Endothelial cell of umbilical vein (primary cell): ENCODE data around the gene NBEAL1. TPM values are rescaled to one million over a fixed set of nuclear protein-coding genes. Genes with fewer than 3 reads are reported as not detected.

Experiments used
- BruUV-seq: library from RNA; stranded (reverse); fragments of 400-500 nt; replicated peaks from 2 replicates; lab custom pipeline; 2021; lab: Mats Ljungman, UMichigan
- CTCF ChIA-PET: fragments of 300-600, 350-600 bp; sonication (Branson Sonifier 250); formaldehyde crosslinking; loops from one replicate; lab custom pipeline; 2021; ENCODE audit warnings: antibody characterized with exemption, inconsistent platforms; lab: Charles Lee
- POLR2A ChIA-PET: fragments of 300-600, 350-600 bp; sonication (Branson Sonifier 250); formaldehyde crosslinking; loops from one replicate; lab custom pipeline; 2021; ENCODE audit warnings: antibody characterized with exemption, inconsistent platforms; lab: Charles Lee
- DNase-seq: peaks from one replicate; pipeline ENCODE4 v3.0.0-alpha.2; 2011; ENCODE audit warnings: low read depth, low spot score
- FAIRE-seq: peaks from 2 replicates; lab custom pipeline; 2011; peaks lifted over from hg19 to GRCh38; lab: Jason Lieb, UNC
- H2AFZ ChIP-seq: 2 replicates; pipeline ENCODE4 v1.6.0; 2012; ENCODE audit warnings: low read depth, low read length, control low read depth, inconsistent platforms
- H3K27ac ChIP-seq: 2 replicates; pipeline ENCODE4 v1.5.1; 2011; ENCODE audit warnings: low read depth, mild to moderate bottlenecking, control low read depth, low read length, moderate library complexity; ENCODE audit not compliant: insufficient read depth
- H3K27me3 ChIP-seq, 2 experiments: 2 replicates each; pipeline versions ENCODE4 v1.6.0 to v1.6.1; 2011; ENCODE audit warnings: low read length in 2 of 2, mixed read lengths in 1 of 2; ENCODE audit not compliant: control insufficient read depth in 2 of 2, insufficient read depth in 2 of 2
- H3K36me3 ChIP-seq, 2 experiments: 2 replicates in 1 of 2; 3 replicates in 1 of 2; pipeline ENCODE4 v1.5.1; 2011; ENCODE audit warnings: low read length in 2 of 2, mild to moderate bottlenecking in 1 of 2, moderate library complexity in 1 of 2; ENCODE audit not compliant: control insufficient read depth in 2 of 2, insufficient read depth in 2 of 2; ENCODE audit errors: extremely low read depth in 1 of 2
- H3K4me1 ChIP-seq: 3 replicates; pipeline ENCODE4 v1.5.1; 2011; ENCODE audit warnings: mild to moderate bottlenecking, low read length; ENCODE audit not compliant: control insufficient read depth, insufficient read depth; ENCODE audit errors: extremely low read depth
- H3K4me2 ChIP-seq: 2 replicates; pipeline ENCODE4 v1.6.1; 2011; ENCODE audit warnings: low read length, control low read depth, mixed read lengths; ENCODE audit not compliant: insufficient read depth
- H3K4me3 ChIP-seq, 3 experiments: fragments of 200-600 bp in 1 of 3; sonication (generic), shearing (Covaris generic) in 1 of 3; replicated peaks in 1 of 3; 2 replicates each; pipeline ENCODE4 v1.5.1; 2011 to 2016; ENCODE audit warnings: control low read depth in 3 of 3, low read length in 3 of 3, mild to moderate bottlenecking in 2 of 3, inconsistent platforms in 1 of 3, low read depth in 1 of 3, moderate library complexity in 1 of 3; ENCODE audit not compliant: insufficient read depth in 1 of 3
- H3K79me2 ChIP-seq: 2 replicates; pipeline ENCODE4 v1.6.0; 2012; ENCODE audit warnings: low read length, inconsistent platforms; ENCODE audit not compliant: control insufficient read depth, insufficient read depth
- H3K9ac ChIP-seq: replicated peaks from 2 replicates; pipeline ENCODE3; 2011; ENCODE audit warnings: low read length, control low read depth; ENCODE audit not compliant: insufficient read depth; ENCODE audit errors: extremely low read depth
- H3K9me1 ChIP-seq: replicated peaks from 3 replicates; pipeline ENCODE4 v1.6.0; 2011; ENCODE audit warnings: mild to moderate bottlenecking, low read length; ENCODE audit not compliant: control insufficient read depth, insufficient read depth; ENCODE audit errors: extremely low read depth
- H3K9me3 ChIP-seq: replicated peaks from 2 replicates; pipeline ENCODE4 v1.5.1; 2012; ENCODE audit warnings: low read length, inconsistent platforms; ENCODE audit not compliant: control insufficient read depth, insufficient read depth
- H4K20me1 ChIP-seq: replicated peaks from 2 replicates; pipeline ENCODE3; 2011; ENCODE audit warnings: mild to moderate bottlenecking, low read length; ENCODE audit not compliant: control insufficient read depth, insufficient read depth; ENCODE audit errors: extremely low read depth
- EZH2 ChIP-seq: IDR thresholded peaks from 2 replicates; pipeline ENCODE4 v1.6.1; 2012; ENCODE audit warnings: borderline replicate concordance, low read depth, mild to moderate bottlenecking, moderate library complexity, low read length, inconsistent platforms; ENCODE audit not compliant: severe bottlenecking
- FOS ChIP-seq: IDR thresholded peaks from 2 replicates; pipeline ENCODE4 v1.6.1; 2011; ENCODE audit warnings: mild to moderate bottlenecking, low read length, moderate library complexity, borderline replicate concordance; ENCODE audit not compliant: insufficient read depth
- GATA2 ChIP-seq: IDR thresholded peaks from 2 replicates; pipeline ENCODE4 v1.7.0; 2011; ENCODE audit warnings: low read depth, mild to moderate bottlenecking, moderate library complexity, mixed read lengths, low read length; ENCODE audit not compliant: insufficient read length, insufficient read depth
- JUN ChIP-seq: IDR thresholded peaks from 2 replicates; pipeline ENCODE4 v1.6.1; 2011; ENCODE audit warnings: borderline replicate concordance, low read depth; ENCODE audit not compliant: insufficient read length, insufficient read depth
- MYC ChIP-seq: IDR thresholded peaks from one replicate; pipeline ENCODE4 v1.6.1; 2011; ENCODE audit warnings: mild to moderate bottlenecking, low read depth, low read length
- POLR2A ChIP-seq: IDR thresholded peaks from 2 replicates; pipeline ENCODE4 v1.6.1; 2012; ENCODE audit warnings: low read depth, mild to moderate bottlenecking, control low read depth, low read length
- POLR2AphosphoS5 ChIP-seq: IDR thresholded peaks from 2 replicates; pipeline ENCODE4 v1.6.1; 2012; ENCODE audit warnings: low read depth, mild to moderate bottlenecking, control low read depth, low read length, moderate library complexity; ENCODE audit not compliant: insufficient read depth
- dilution Hi-C: fragments of 300-500 bp; cut with MboI; formaldehyde crosslinking; loops from one replicate; pipeline ENCODE4 v1.15.0; 2019; ENCODE audit warnings: low sequenced_read_pairs; ENCODE audit not compliant: extremely low pct_ligation_motif_present
- intact Hi-C: fragments of 100-400 bp; cut with micrococcal nuclease; formaldehyde crosslinking; loops from one replicate; pipeline ENCODE4 v1.10.0; 2022
- polyA plus RNA-seq, 4 experiments: library from polyadenylated mRNA; depleted of rRNA in 3 of 4; stranded (reverse) in 3 of 4; unstranded in 1 of 4; fragments of >200 nt; gene quantifications; 2 replicates each; pipeline versions ENCODE4 v1.2.1 to v1.2.3, GENCODE V29; 2011 to 2012; ENCODE audit warnings: missing spikeins in 1 of 4
- total RNA-seq: library from RNA; stranded (reverse); gene quantifications from 2 replicates; pipeline ENCODE4 v1.2.3, GENCODE V29; 2021
- TF ChIP-seq, protein P1 (sequence below), 2 donors: IDR thresholded peaks; 1 replicate in 1 of 2; 2 replicates in 1 of 2; pipeline ENCODE4 v1.5.1; 2011; ENCODE audit warnings: low read length in 2 of 2, mild to moderate bottlenecking in 2 of 2, moderate library complexity in 2 of 2, control low read depth in 1 of 2, inconsistent platforms in 1 of 2, low read depth in 1 of 2; ENCODE audit not compliant: insufficient read depth in 1 of 2; ENCODE audit errors: extremely low read depth in 1 of 2

NBEAL1 gene
- total and polyA plus RNA-seq, 2 donors (not counting 3 experiments of a cell fraction or from before 2014, with no cell fraction given) = 2.1 to 23.3 TPM

- H2AFZ ChIP-seq = no peak overlapping the region
- peak overlapping the region; percentile 21 for H3K9ac ChIP-seq
- intact Hi-C loops = loop anchor here (5.0 to 10.0 kb wide), 3 partner anchors 91 to 438 kb away; partner anchors contain the start of gene FAM117B
Measured at GRCh38 chr2:203016716-203017115, 2.0 kb downstream of the NBEAL1 start.

More at GRCh38 chr2:203016716-203017115, 2.0 kb downstream of the NBEAL1 start:
- no TSS peak for BruUV-seq
- Histone ChIP-seq H3K4me1 (peaks cover 22% of the 10 kb centered on the region), H3K27ac (no peak overlapping the region), H3K36me3 (no peaks in the 10 kb centered on the region), H4K20me1 (no peaks in the 10 kb centered on the region), H3K4me3 (peak overlapping the region in 1 of 3 experiments; percentile 36), H3K79me2 (peaks cover 11% of the 10 kb centered on the region), H3K4me2 (peak overlapping the region; percentile 74), H3K27me3 (peaks cover 0 to 1% of the 10 kb centered on the region in 2 experiments), H3K9me1 (no peaks in the 10 kb centered on the region), H3K9me3 (no peaks in the 10 kb centered on the region)
- TF ChIP-seq GATA2 (no peak), POLR2AphosphoS5 (no peak), MYC (no peak), POLR2A (no peak), JUN (no peak), FOS (no peak), EZH2 (no peak)
- TF ChIP-seq, protein P1, sequence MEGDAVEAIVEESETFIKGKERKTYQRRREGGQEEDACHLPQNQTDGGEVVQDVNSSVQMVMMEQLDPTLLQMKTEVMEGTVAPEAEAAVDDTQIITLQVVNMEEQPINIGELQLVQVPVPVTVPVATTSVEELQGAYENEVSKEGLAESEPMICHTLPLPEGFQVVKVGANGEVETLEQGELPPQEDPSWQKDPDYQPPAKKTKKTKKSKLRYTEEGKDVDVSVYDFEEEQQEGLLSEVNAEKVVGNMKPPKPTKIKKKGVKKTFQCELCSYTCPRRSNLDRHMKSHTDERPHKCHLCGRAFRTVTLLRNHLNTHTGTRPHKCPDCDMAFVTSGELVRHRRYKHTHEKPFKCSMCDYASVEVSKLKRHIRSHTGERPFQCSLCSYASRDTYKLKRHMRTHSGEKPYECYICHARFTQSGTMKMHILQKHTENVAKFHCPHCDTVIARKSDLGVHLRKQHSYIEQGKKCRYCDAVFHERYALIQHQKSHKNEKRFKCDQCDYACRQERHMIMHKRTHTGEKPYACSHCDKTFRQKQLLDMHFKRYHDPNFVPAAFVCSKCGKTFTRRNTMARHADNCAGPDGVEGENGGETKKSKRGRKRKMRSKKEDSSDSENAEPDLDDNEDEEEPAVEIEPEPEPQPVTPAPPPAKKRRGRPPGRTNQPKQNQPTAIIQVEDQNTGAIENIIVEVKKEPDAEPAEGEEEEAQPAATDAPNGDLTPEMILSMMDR (IDR thresholded peaks at IDR 0.05; ENCODE audit: extremely low read depth in 1 of 2, insufficient read depth in 1 of 2, low read depth in 1 of 2, low read length in 2 of 2) = no peak
- no peak for FAIRE-seq
- dilution Hi-C loops = no loop called here
- no peak for DNase-seq
- POLR2A ChIA-PET = no interaction called here
- CTCF ChIA-PET = interaction anchor here (1.5 kb wide), 1 partner anchor 11 kb away, joined by 5 read pairs; no protein-coding TSS in a partner anchor
